Measurements from ENCODE around the gene PHYHIPL. TPM values are rescaled to one million over a fixed set of nuclear protein-coding genes. Genes with fewer than 3 reads are reported as not detected.

PHYHIPL gene
- total and polyA plus RNA-seq, 2 of the 8 experiments (the other 6 are each of a cell fraction or from before 2014, with no cell fraction given): 0.23 to 0.48 TPM

DNA sequence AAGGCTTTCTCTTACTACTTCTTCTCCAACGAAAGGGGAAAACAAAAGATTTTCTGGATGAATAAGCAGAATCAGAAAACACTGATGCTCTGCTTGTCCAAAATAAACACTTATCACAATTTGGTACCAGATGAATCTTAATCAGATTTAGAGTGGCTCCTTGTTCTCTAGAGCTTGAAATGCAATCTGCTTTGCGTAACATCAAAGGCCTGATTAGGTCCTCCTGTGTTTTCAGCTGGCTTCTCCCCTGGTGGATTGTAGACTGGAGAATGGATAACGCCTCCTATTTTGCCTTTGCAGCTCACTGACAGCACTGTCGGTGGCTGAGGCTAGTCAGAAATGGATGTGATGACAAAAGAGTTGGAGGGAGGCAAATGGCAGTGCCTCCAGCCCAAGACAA is 94.7 kb downstream of the PHYHIPL start (continued):
- TF ChIP-seq, protein P1, sequence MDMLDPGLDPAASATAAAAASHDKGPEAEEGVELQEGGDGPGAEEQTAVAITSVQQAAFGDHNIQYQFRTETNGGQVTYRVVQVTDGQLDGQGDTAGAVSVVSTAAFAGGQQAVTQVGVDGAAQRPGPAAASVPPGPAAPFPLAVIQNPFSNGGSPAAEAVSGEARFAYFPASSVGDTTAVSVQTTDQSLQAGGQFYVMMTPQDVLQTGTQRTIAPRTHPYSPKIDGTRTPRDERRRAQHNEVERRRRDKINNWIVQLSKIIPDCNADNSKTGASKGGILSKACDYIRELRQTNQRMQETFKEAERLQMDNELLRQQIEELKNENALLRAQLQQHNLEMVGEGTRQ (IDR thresholded peaks at IDR 0.05; ENCODE audit: low read length): no peak
- TF ChIP-seq SUZ12 (IDR thresholded peaks at IDR 0.05; ENCODE audit: low read length) (no peak), KDM1A (IDR thresholded peaks at IDR 0.05; ENCODE audit: borderline replicate concordance, low read length) (no peak)
